ENCODE data around the gene LCLAT1.

LCLAT1 gene

GRCh38 chr2:30422444-30423040 is 24.5 kb upstream of the LCLAT1 start:
- DNase-seq (ENCODE audit: low spot score), result peak; percentile 52

DNA sequence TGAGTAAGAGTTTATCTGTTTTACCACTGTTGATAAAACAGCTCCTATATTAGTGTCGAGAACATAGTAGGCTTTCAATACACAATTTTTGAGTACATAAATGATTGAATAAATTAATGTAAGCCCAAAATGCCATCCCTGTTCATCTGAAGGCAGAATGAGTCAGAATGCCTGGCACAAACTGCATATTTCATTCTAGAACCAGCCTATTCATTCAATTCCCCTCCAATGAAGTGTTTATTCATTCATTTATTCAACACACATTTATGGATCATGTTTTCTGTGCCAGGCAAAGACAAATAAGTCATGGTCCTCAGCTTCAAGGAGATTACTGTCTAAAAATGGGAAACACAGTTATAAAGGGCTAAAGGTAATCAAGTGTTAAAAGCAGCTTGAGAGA is 22.8 kb upstream of the LCLAT1 start:
- no peak for DNase-seq (ENCODE audit: low spot score)

GRCh38 chr2:30425326-30425725 is 21.7 kb upstream of the LCLAT1 start:
- DNase-seq (ENCODE audit: low spot score), result no peak

DNA sequence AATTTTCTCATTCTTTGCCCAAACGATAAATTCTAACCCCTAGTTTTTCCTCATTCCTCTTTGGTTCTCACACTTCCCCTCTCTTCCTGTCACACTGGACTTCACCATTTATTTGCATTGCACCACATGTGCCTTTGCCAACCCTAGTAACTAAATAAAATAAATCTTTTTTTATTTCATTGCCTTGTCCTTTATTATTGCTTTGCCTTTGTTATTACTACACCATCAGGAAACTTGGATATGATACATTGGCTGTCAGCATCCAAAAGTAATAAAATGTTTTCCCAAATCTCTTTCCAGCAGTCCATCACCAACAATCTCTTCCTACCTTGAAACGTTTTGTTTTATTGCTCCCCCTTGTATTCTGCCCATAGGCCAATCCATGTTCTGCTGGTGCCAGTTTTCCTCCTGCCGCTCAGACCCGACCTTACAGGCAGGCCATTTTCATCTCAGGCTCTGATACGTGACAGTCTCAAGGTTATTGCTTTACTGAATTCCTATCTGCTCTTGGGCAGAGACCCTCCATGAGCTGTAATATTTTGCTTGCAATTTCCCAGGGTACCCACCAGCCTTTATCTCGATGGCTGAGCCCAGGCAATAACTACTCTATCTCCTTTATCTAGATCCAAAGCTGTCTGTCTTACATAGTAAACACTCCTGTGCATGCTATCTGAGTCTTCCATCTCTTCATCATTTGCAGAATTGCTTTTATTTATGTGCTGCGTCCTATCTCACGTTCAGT is 19.3 kb upstream of the LCLAT1 start:
- DNase-seq (ENCODE audit: low spot score), result no peak

GRCh38 chr2:30428348-30428662 is 18.7 kb upstream of the LCLAT1 start:
- DNase-seq (ENCODE audit: low spot score), result no peak

DNA sequence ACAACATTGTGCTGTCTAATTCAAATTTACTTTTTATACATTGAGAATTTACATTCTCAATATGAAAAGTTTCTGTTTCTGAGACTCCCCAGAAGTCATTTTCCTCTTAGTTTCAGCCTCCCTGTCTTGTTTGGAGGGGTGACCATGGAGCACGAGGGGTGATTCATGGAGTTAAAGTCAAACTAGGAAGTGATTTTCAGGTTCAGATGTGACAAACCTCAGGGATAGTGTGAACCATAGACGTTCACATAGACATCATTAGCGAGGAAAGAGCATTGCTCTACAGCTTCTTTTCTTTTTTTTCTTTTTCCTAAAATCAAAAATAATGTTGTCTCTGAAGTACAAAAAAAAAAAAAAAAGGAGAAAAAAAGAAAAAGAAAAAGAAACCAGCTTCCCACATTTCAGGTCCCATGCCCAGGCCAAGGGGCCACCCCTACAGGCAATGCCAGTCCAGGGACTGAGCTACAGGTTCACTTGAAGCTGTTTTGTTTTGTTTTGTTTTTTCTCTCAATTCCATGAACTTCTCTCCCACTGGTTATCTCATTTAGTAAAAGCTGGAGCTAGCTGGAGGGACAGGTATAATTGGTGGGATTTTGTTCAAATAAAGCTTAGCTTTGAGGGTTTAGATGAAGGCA is 18.1 kb upstream of the LCLAT1 start:
- DNase-seq (ENCODE audit: low spot score), result no peak

DNA sequence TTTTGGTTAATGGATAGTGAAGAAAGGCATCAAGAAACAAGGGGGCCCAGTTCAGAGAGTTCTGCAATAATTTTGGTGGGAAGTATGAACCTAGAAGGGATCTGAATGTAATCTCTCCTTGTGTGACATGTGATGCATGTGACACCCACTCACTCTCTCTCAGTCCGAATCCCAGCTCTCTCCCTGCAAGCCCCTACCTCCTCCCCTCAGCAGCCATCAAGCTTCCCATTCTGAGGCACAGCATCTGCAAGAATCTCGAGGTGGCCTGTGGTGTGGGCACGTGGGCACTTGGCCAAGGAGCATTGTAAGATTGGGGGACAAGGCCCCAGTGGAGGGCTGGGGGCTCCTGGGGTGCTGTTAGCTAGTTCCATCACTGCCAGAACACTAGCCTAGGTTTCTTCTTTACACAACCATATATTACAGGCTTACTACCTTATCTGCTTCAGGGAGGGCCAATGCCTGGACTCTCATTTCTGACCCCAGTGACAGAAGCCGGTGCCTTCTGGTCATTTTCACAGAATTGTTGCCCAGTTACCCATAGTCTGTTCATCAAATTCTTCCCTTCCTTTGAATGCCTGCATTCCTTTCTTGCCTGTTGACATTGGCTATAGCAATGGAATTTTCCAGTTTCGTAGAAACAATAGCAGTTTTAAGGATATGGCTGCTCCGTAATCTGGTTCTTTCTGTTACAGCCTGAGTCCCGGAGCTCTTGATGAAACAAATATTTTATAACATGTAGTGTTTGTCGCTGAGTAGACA is 13.3 kb upstream of the LCLAT1 start:
- DNase-seq (ENCODE audit: low spot score), result no peak

- no peak for DNase-seq (ENCODE audit: low spot score)
These were observed 12.3 kb upstream of the LCLAT1 start for GRCh38 chr2:30434708-30435107.

DNA sequence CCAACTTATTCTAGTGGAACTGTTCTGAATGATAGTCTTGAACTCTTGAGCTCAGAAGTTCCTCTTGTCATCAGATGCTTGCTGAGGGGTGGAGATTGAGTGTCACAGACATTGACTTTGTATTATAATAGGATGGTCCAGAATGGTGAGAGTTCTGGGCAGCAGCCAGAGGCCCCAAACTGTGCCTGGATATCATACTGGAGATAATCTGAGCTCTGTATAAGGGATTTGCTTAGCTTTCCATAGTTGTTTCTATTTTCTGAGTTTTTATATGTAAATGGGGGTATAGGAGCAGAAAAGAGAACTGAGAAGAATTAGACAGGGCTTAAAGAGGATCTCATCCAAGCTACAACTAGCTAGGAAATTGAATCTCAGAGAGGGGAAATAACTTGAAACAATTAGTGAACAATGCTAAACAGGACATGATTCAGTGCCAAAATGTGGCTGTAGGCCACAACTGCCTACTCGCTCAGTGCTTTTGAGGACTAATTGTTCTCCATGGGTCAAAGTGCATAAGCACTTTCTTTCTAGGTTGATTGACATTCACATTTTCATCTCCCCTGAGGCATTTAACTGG is 10.1 kb upstream of the LCLAT1 start:
- no peak for DNase-seq (ENCODE audit: low spot score)

GRCh38 chr2:30437809-30438548 is 9.1 kb upstream of the LCLAT1 start:
- no peak for DNase-seq (ENCODE audit: low spot score)

DNA sequence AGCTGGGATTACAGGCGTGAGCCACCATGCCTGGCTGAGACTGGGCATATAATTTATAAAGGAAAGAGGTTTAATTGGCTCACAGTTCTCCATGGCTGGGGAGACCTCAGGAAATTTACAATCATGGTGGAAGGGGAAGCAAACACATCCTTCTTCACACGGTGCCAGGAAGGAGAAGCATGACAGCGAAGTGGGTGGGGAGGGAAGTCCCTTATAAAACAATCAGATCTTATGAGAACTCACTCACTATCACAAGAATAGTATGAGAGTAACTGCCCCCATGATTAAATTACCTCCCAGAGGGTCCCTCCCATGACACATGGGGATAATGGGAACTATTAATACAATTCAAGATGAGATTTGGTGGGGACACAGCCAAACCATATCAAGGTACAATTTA is 7.8 kb upstream of the LCLAT1 start:
- DNase-seq (ENCODE audit: low spot score), result no peak

- DNase-seq (ENCODE audit: low spot score), result no peak
These were observed 7.2 kb upstream of the LCLAT1 start for GRCh38 chr2:30439879-30440278.

DNA sequence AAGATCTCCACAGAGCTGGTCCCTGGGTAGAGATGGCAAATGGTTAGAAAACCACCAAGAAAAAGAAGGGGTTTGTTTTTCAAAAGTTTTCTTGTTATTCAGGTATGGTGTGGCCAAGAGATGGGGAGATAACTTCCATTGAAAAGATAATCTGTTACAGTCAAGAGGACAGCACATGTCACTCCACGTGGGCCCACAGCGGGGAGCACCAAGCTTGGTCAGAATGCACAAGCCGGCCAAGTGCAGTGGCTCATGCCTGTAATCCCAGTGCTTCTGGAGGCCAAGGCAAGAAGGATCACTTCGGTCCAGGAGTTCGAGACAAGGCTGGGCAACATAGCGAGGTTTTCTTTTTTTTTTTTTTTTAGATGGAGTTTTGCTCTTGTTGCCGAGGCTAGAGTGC is 6.0 kb upstream of the LCLAT1 start:
- DNase-seq (ENCODE audit: low spot score), result no peak

DNA sequence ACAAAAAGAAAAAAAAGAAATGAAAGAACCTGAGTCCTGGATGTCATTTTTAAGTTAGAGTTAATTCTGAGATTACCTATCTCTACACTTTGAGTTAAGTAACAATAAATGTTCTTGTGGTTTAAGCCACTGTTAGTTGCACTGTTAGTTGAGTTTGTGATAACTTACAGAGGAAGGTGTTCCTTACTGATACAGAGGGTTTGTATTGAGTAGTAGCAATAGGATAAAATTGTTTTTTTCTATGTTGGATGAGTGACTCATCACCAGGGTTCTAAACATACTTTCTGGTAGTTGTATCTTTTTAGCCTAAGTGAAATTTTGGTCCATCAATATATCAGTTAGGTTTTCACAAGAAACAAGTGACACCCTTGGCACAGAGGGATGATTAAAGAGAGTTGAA is 4.0 kb upstream of the LCLAT1 start:
- peak; percentile 35 for DNase-seq (ENCODE audit: low spot score)

DNA sequence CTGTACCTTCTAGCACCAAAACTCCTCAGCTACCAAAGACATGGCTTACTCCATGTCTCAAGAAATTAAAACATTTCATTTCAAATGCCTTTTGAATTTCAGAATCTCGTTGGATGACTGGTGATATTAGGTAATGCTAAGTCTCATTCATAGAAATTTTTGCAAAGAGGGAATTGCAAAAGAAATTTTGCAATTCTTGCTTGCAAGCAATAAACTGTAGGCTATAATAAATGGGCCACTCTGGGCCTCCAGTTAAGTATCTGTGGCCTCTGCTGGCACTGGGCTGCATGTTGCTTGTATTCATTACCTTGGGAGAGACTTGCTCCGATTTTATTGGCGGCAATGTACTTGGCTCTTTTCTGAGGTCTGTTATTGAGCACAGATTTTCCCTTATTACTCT is 2.8 kb upstream of the LCLAT1 start:
- DNase-seq (ENCODE audit: low spot score), result no peak

- no peak for DNase-seq (ENCODE audit: low spot score)
These were observed 1.7 kb upstream of the LCLAT1 start for GRCh38 chr2:30445266-30445821.

DNA sequence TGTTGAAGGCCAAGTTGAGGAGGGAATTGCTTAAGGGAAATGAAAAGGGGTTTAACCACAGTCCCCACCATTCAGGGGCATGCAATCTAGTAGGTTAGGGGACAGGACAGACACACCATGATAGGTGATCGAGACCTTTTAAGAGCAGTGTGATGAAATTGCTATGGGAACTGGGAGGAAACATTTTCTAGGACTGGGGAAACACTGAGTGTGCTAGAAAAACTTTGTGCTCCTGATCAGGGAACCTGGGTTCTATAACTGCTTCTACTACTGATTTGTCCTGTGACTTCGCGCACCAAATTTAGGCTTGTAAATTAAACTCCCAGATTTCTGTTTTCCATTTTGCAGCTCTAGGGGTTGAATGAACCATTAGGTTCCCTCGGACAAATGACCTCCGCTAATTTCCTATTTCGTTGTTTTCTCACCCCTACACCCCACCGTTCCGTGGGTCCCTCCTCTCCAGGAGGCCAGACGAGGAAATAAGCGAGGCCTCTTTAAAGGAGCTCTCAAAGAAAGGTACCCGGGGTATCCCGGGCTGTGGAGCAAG is 371 bp upstream of the LCLAT1 start:
- no peak for DNase-seq (ENCODE audit: low spot score)

DNA sequence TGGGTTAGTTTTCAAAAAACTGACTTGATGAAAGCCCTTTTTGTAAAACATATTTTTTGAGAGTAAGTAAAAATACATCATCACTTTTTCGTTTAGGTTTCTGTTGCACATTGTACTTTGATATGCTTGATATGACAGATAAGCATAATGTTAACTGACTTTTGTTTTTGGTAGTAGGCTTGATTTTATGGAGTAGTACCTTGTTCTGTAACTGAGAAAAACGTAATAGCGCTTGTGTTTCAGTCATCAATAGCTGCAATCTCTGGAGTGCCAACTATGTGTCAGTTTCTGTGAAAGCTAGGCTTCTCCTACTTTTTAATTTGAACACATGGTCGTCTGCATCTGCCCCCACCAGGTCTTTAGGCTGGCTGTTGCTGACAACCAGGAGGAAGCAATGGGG is 1.3 kb downstream of the LCLAT1 start:
- DNase-seq (ENCODE audit: low spot score), result peak; percentile 50

GRCh38 chr2:30448866-30449265 is 1.8 kb downstream of the LCLAT1 start:
- DNase-seq (ENCODE audit: low spot score), result no peak

GRCh38 chr2:30450025-30450424 is 3.0 kb downstream of the LCLAT1 start:
- DNase-seq (ENCODE audit: low spot score), result no peak

- no peak for DNase-seq (ENCODE audit: low spot score)
These were observed 6.5 kb downstream of the LCLAT1 start for GRCh38 chr2:30453498-30453897.

Measured in hematopoietic multipotent progenitor cell treated with erythropoietin and hydrocortisone succinate and interleukin-3 and kit ligand, for 17 days (in vitro differentiated cells).